Measurements from ENCODE around the gene KRTAP21-3. TPM values are rescaled to one million over a fixed set of nuclear protein-coding genes. Genes with fewer than 3 reads are reported as not detected.

Gene KRTAP21-3
- total RNA-seq (2016; rRNA removed; fragmentation: Illumina TruSeq; extraction: Trizol) (not detected in 2 replicates), polyA plus RNA-seq (2011; rRNA removed) (not detected in 2 replicates), polyA minus RNA-seq (2011; rRNA and poly(A)+ RNA removed; ENCODE audit: low replicate concordance) (not detected in 2 replicates), Bru-seq, nascent RNA (not detected), BruChase-seq, experiment 1, labeled RNA remaining after a 6-hour chase (not detected), BruChase-seq, experiment 2, labeled RNA remaining after a 2-hour chase (not detected)
- total RNA-seq (2016; cell fraction: cytosol; rRNA removed; fragmentation: Illumina TruSeq; extraction: Trizol; ENCODE audit: low read depth) = not detected in 2 replicates
- total RNA-seq (2016; cell fraction: insoluble cytoplasmic fraction; rRNA removed; fragmentation: Illumina TruSeq; extraction: Trizol) = not detected in 2 replicates
- total RNA-seq (2016; cell fraction: membrane; rRNA removed; fragmentation: Illumina TruSeq; extraction: Trizol) = not detected in 2 replicates
- total RNA-seq (2016; cell fraction: nucleus; rRNA removed; fragmentation: Illumina TruSeq; extraction: Trizol) = not detected in 2 replicates
- not detected in 2 replicates for polyA plus RNA-seq (2011; cell fraction: cytosol; rRNA removed)
- polyA plus RNA-seq (2011; cell fraction: nucleus; rRNA removed) = not detected in 2 replicates
- polyA plus RNA-seq (2012) = not detected in 2 replicates
- polyA plus RNA-seq (2016; cell fraction: cytosol; fragmentation: Illumina TruSeq; extraction: Trizol; ENCODE audit: low read depth) = not detected in 2 replicates
- not detected in 2 replicates for polyA plus RNA-seq (2016; cell fraction: insoluble cytoplasmic fraction; fragmentation: Illumina TruSeq; extraction: Trizol; ENCODE audit: low read depth)
- polyA plus RNA-seq (2016; cell fraction: membrane; fragmentation: Illumina TruSeq; extraction: Trizol; ENCODE audit: low read depth) = not detected in 2 replicates
- not detected in 2 replicates for polyA plus RNA-seq (2016; cell fraction: nucleus; fragmentation: Illumina TruSeq; extraction: Trizol; ENCODE audit: insufficient read depth, low read depth)
- polyA minus RNA-seq (2011; cell fraction: cytosol; rRNA and poly(A)+ RNA removed) = not detected in 2 replicates
- polyA minus RNA-seq (2011; cell fraction: nucleus; rRNA and poly(A)+ RNA removed) = not detected in 2 replicates
- long read RNA-seq, experiment 1 = 0 reads
- long read RNA-seq, experiment 2 = 0 reads

- WGBS (ENCODE audit: low lambda C conversion rate) = 4% methylated on average over 3 of the region's 3 CpGs
- no TSS peak for BruUV-seq (replicated peaks)
- no peak for TF ChIP-seq HCFC1 (IDR thresholded peaks at IDR 0.05; ENCODE audit: low read depth, low read length)
- TF ChIP-seq ZNF501 (CRISPR knock-in tag; IDR thresholded peaks at IDR 0.05) = no peak
- TF ChIP-seq ZNF329 (CRISPR knock-in tag; IDR thresholded peaks at IDR 0.05; ENCODE audit: low read depth) = no peak
- no peak for TF ChIP-seq U2AF2 (IDR thresholded peaks at IDR 0.05; ENCODE audit: low read depth, low read length)
- TF ChIP-seq ZNF343 (CRISPR knock-in tag; IDR thresholded peaks at IDR 0.05) = no peak
- no peak for TF ChIP-seq ZNF383 (CRISPR knock-in tag; IDR thresholded peaks at IDR 0.05; ENCODE audit: borderline replicate concordance)
- TF ChIP-seq ZNF276 (CRISPR knock-in tag; IDR thresholded peaks at IDR 0.05; ENCODE audit: low read depth) = no peak
- TF ChIP-seq ZSCAN22 (CRISPR knock-in tag; IDR thresholded peaks at IDR 0.05) = no peak
These were observed at the start of gene KRTAP21-3 for GRCh38 chr21:30718239-30718909. Gene KRTAP21-3 (minus strand): TSS chr21:30718777. CDS start chr21:30718759, 18 bp downstream.

More at GRCh38 chr21:30718239-30718909, at the start of gene KRTAP21-3:
- Histone ChIP-seq H3K36me3 (replicated peaks in 1 of 2; ENCODE audit: control insufficient read depth in 1 of 2, insufficient read depth in 2 of 2, low read length in 2 of 2) (no peaks in the 10 kb centered on the region), H3K9me3 (ENCODE audit: low read length) (peaks cover 92% of the 10 kb centered on the region), H3K79me2 (ENCODE audit: insufficient read depth, low read length) (no peaks in the 10 kb centered on the region), H3K4me1 (ENCODE audit: insufficient read depth, low read length) (no peaks in the 10 kb centered on the region), H3K4me3 (replicated peaks in 1 of 3; ENCODE audit: insufficient read depth in 1 of 3, low read depth in 2 of 3, low read length in 3 of 3) (no peak within 1 kb of the TSS), H4K20me1 (ENCODE audit: insufficient read depth, low read length) (no peaks in the 10 kb centered on the region), H3K27ac (ENCODE audit: extremely low read length, insufficient read depth, low read length) (no peak within 1 kb of the TSS), H3K9ac (ENCODE audit: insufficient read depth, low read depth, low read length) (no peak within 1 kb of the TSS), H2AFZ (ENCODE audit: low read length) (no peak within 1 kb of the TSS), H3K4me2 (ENCODE audit: low read depth, low read length) (no peak within 1 kb of the TSS), H3K27me3 (ENCODE audit: control insufficient read depth in 1 of 2, insufficient read depth in 2 of 2, low read length in 2 of 2) (no peaks in the 10 kb centered on the region)
- FAIRE-seq (no peak), DNase-seq (ENCODE audit: low spot score) (no peak), ATAC-seq (no peak)
- intact Hi-C loops (cut with micrococcal nuclease; ENCODE audit: unreplicated experiment) (no loop called here), in situ Hi-C loops (cut with HindIII; ENCODE audit: extremely low pct_ligation_motif_present, low pct_unique_long_range_greater_than_20kb) (no loop called here)
- ChIA-PET CTCF (ENCODE audit: low intra/inter-chr PET ratio, low total read pairs) (no interaction called here), POLR2A (no interaction called here)
